HAP-1 (cell line): ENCODE data around the gene HTR2A.
"Not testable (repeated sequence)": the region's sequence is repeated elsewhere in the genome, so short reads cannot be mapped to it uniquely, and the experiment has no call there.

Source experiments
- DNase-seq, 2 experiments: peaks; one replicate each; pipeline ENCODE4 v3.0.0-alpha.2; 2016 to 2020; ENCODE audit warnings: low spot score in 2 of 2
- H3K27me3 ChIP-seq: fragments of 250-450 bp; sonication (Bioruptor Pico); 2 replicates; pipeline ENCODE4 v1.5.1; 2020; ENCODE audit warnings: low read depth, mild to moderate bottlenecking, moderate library complexity
- H3K36me3 ChIP-seq: fragments of 250-450 bp; sonication (Bioruptor Pico); replicated peaks from 2 replicates; pipeline ENCODE4 v1.5.1; 2020; ENCODE audit warnings: mild to moderate bottlenecking
- H3K4me1 ChIP-seq: fragments of 250-450 bp; sonication (Bioruptor Pico); 2 replicates; pipeline ENCODE4 v1.5.1; 2020; ENCODE audit warnings: mild to moderate bottlenecking
- H3K4me3 ChIP-seq: fragments of 250-450 bp; sonication (Bioruptor Pico); 2 replicates; pipeline ENCODE4 v1.5.1; 2020; ENCODE audit warnings: mild to moderate bottlenecking, moderate library complexity
- H3K9me3 ChIP-seq: fragments of 250-450 bp; sonication (Bioruptor Pico); 2 replicates; pipeline ENCODE4 v1.5.1; 2020; ENCODE audit warnings: mild to moderate bottlenecking, moderate library complexity
- in situ Hi-C: fragments of 300-500 bp; cut with MboI; formaldehyde crosslinking; loops from 3 replicates; pipeline ENCODE4 v1.14.3; 2020; ENCODE audit warnings: low sequenced_read_pairs, inconsistent platforms, mixed read lengths

Gene HTR2A

GRCh38 chr13:46817838-46818476 lies 78.9 kb downstream of the HTR2A start:
- no peaks in the 10 kb centered on the region for H3K36me3 ChIP-seq
- in situ Hi-C loops, result no loop called here
- H3K4me3 ChIP-seq, result no peak overlapping the region
- DNase-seq, result no peak
- H3K27me3 ChIP-seq, result no peaks in the 10 kb centered on the region
- peaks cover 14% of the 10 kb centered on the region for H3K4me1 ChIP-seq
- no peaks in the 10 kb centered on the region; the same call in 1 of the 2 replicates for H3K9me3 ChIP-seq

GRCh38 chr13:46817095-46817494 lies 79.8 kb downstream of the HTR2A start:
- H3K4me1 ChIP-seq, result peaks cover 14% of the 10 kb centered on the region

GRCh38 chr13:46816371-46816770 lies 80.5 kb downstream of the HTR2A start:
- H3K9me3 ChIP-seq, result peaks cover 3% of the 10 kb centered on the region; the same call in 1 of the 2 replicates
- DNase-seq, result no peak
- in situ Hi-C loops, result no loop called here
- H3K27me3 ChIP-seq, result no peaks in the 10 kb centered on the region
- H3K36me3 ChIP-seq, result no peaks in the 10 kb centered on the region
- H3K4me3 ChIP-seq, result no peak overlapping the region
- H3K4me1 ChIP-seq, result peaks cover 14% of the 10 kb centered on the region

More at GRCh38 chr13:46817095-46817494, 79.8 kb downstream of the HTR2A start:
- no peak for DNase-seq
- Histone ChIP-seq H3K27me3 (no peaks in the 10 kb centered on the region), H3K9me3 (peaks cover 3% of the 10 kb centered on the region; the same call in 1 of the 2 replicates), H3K36me3 (no peaks in the 10 kb centered on the region), H3K4me3 (no peak overlapping the region)
- in situ Hi-C loops, result no loop called here

- Histone ChIP-seq H3K4me1 (no peaks in the 10 kb centered on the region), H3K27me3 (no peaks in the 10 kb centered on the region), H3K9me3 (peaks cover 3% of the 10 kb centered on the region; the same call in 1 of the 2 replicates), H3K36me3 (no peaks in the 10 kb centered on the region), H3K4me3 (no peak overlapping the region)
- DNase-seq, result no peak
- in situ Hi-C loops, result no loop called here
Observed at GRCh38 chr13:46812301-46812797, 84.5 kb downstream of the HTR2A start.

GRCh38 chr13:46810440-46810839 lies 86.4 kb downstream of the HTR2A start:
- Histone ChIP-seq H3K4me3 (no peak overlapping the region), H3K27me3 (no peaks in the 10 kb centered on the region), H3K9me3 (peaks cover 3% of the 10 kb centered on the region; the same call in 1 of the 2 replicates), H3K4me1 (no peaks in the 10 kb centered on the region), H3K36me3 (no peaks in the 10 kb centered on the region)
- in situ Hi-C loops, result no loop called here
- no peak for DNase-seq

- H3K4me3 ChIP-seq, H3K27me3 ChIP-seq, H3K36me3 ChIP-seq, DNase-seq, H3K9me3 ChIP-seq, in situ Hi-C loops: not testable (repeated sequence)
- peaks cover 13% of the 10 kb centered on the region for H3K4me1 ChIP-seq
Observed at GRCh38 chr13:46804921-46805320, 91.9 kb downstream of the HTR2A start.

GRCh38 chr13:46804391-46804815 lies 92.5 kb downstream of the HTR2A start:
- Histone ChIP-seq H3K36me3 (no peaks in the 10 kb centered on the region), H3K9me3 (no peaks in the 10 kb centered on the region), H3K27me3 (no peaks in the 10 kb centered on the region), H3K4me3 (no peak overlapping the region), H3K4me1 (peaks cover 13% of the 10 kb centered on the region)
- DNase-seq, result no peak
- in situ Hi-C loops, result no loop called here

- Histone ChIP-seq H3K36me3 (no peaks in the 10 kb centered on the region), H3K27me3 (no peaks in the 10 kb centered on the region), H3K4me1 (peaks cover 13% of the 10 kb centered on the region), H3K4me3 (no peak overlapping the region), H3K9me3 (no peaks in the 10 kb centered on the region)
- in situ Hi-C loops, result no loop called here
- DNase-seq, result no peak
Observed at GRCh38 chr13:46803586-46803985, 93.3 kb downstream of the HTR2A start.

- DNase-seq, result peak in 1 of 2 experiments; percentile 45
- Histone ChIP-seq H3K4me1 (peaks cover 19% of the 10 kb centered on the region), H3K4me3 (no peak overlapping the region), H3K27me3 (no peaks in the 10 kb centered on the region), H3K9me3 (no peaks in the 10 kb centered on the region), H3K36me3 (no peaks in the 10 kb centered on the region)
- in situ Hi-C loops, result no loop called here
Observed at GRCh38 chr13:46801858-46802257, 95.0 kb downstream of the HTR2A start.

- no peaks in the 10 kb centered on the region for H3K9me3 ChIP-seq
- H3K27me3 ChIP-seq, result no peaks in the 10 kb centered on the region
- no peaks in the 10 kb centered on the region for H3K36me3 ChIP-seq
- no peak for DNase-seq
- H3K4me3 ChIP-seq, result no peak overlapping the region
- peaks cover 25% of the 10 kb centered on the region for H3K4me1 ChIP-seq
- in situ Hi-C loops, result no loop called here
Observed at GRCh38 chr13:46799139-46799538, 97.7 kb downstream of the HTR2A start.

- in situ Hi-C loops, result no loop called here
- peak overlapping the region; percentile 75 for H3K4me3 ChIP-seq
- H3K27me3 ChIP-seq, result no peaks in the 10 kb centered on the region
- no peaks in the 10 kb centered on the region for H3K9me3 ChIP-seq
- 0 out of 2 replicates have a peak, but pooled peaks cover 2% of the 10 kb centered on the region for H3K36me3 ChIP-seq
- peaks cover 33% of the 10 kb centered on the region for H3K4me1 ChIP-seq
- no peak for DNase-seq
Observed at GRCh38 chr13:46797501-46798237, 99.2 kb downstream of the HTR2A start.

- Histone ChIP-seq H3K36me3 (0 out of 2 replicates have a peak, but pooled peaks cover 6% of the 10 kb centered on the region), H3K4me1 (peaks cover 25% of the 10 kb centered on the region), H3K27me3 (no peaks in the 10 kb centered on the region), H3K9me3 (no peaks in the 10 kb centered on the region), H3K4me3 (peak within 1 kb of the TSS; percentile 75)
- peak; percentile 91 to 98 for DNase-seq
- in situ Hi-C loops, result no loop called here
Observed at GRCh38 chr13:46796515-46797474, 100.1 kb downstream of the HTR2A start, which contains the start of gene ESD. ESD (minus strand) TSS chr13:46797161; CDS start chr13:46791413, 5,748 bp downstream.

GRCh38 chr13:46796129-46796514 lies 100.7 kb downstream of the HTR2A start:
- in situ Hi-C loops, result no loop called here
- Histone ChIP-seq H3K9me3 (no peaks in the 10 kb centered on the region), H3K27me3 (no peaks in the 10 kb centered on the region), H3K4me3 (peak overlapping the region; percentile 75), H3K36me3 (0 out of 2 replicates have a peak, but pooled peaks cover 8% of the 10 kb centered on the region), H3K4me1 (peaks cover 20% of the 10 kb centered on the region)
- no peak for DNase-seq
